HCT116 (cell line): Measurements from ENCODE around the gene ANKRD63. TPM values are rescaled to one million over a fixed set of nuclear protein-coding genes. Genes with fewer than 3 reads are reported as not detected.
A peak's percentile ranks its signal among the peaks of the same experiment; 100 is the strongest.

Experiments
- ATAC-seq: fragments of 200-7000 bp; cut with Tn5 transposase; 2 replicates; pipeline ENCODE4 v1.9.1; 2020; ENCODE audit warnings: mild to moderate bottlenecking, moderate library complexity
- BruUV-seq: library from RNA; stranded (reverse); fragments of 400-500 nt; replicated peaks from 2 replicates; lab custom pipeline; 2021; lab: Mats Ljungman, UMichigan
- CTCF ChIA-PET: fragments of 300-600 bp; sonication (Branson Sonifier 250); formaldehyde crosslinking; loops from one replicate; lab custom pipeline; 2021; ENCODE audit warnings: antibody characterized with exemption; lab: Charles Lee
- POLR2A ChIA-PET: fragments of 300-600, 350-600 bp; sonication (Branson Sonifier 250); formaldehyde crosslinking; loops from one replicate; lab custom pipeline; 2021; ENCODE audit warnings: antibody characterized with exemption; lab: Charles Lee
- RAD21 ChIA-PET, 2 experiments: fragments of 300-600 bp; sonication (Branson Sonifier 250); formaldehyde crosslinking; loops; one replicate each; lab custom pipeline; 2023; ENCODE audit warnings: low total read pairs in 2 of 2; ENCODE audit not compliant: uncharacterized antibody in 2 of 2, unreplicated experiment in 2 of 2, low non-redundant PET in 1 of 2; lab: Charles Lee
- DNase-seq: peaks from one replicate; pipeline ENCODE4 v3.0.0-alpha.2; 2010; ENCODE audit warnings: low read depth, low spot score
- H2AFZ ChIP-seq: fragments of 200-600 bp; shearing (Covaris generic), sonication (generic); 2 replicates; pipeline ENCODE4 v1.6.1; 2017; ENCODE audit warnings: low read depth, mixed run types, mixed read lengths, antibody characterized with exemption, low read length; ENCODE audit not compliant: poor library complexity, severe bottlenecking
- H3K27ac ChIP-seq: 2 replicates; pipeline ENCODE4 v1.5.1; 2012; ENCODE audit warnings: low read depth, low read length
- H3K27me3 ChIP-seq: fragments of 200-600 bp; sonication (generic); 2 replicates; pipeline ENCODE4 v1.6.1; 2016; ENCODE audit warnings: mixed run types, low read length, mixed read lengths; ENCODE audit not compliant: insufficient read depth
- H3K36me3 ChIP-seq, 2 experiments: fragments of 200-500 bp in 1 of 2; fragments of 200-600 bp in 1 of 2; sonication (Bioruptor generic) in 1 of 2; sonication (generic) in 1 of 2; 2 replicates each; pipeline versions ENCODE4 v1.5.1 to v1.6.1; 2014 to 2016; ENCODE audit warnings: low read length in 2 of 2, inconsistent platforms in 1 of 2, mixed read lengths in 1 of 2, mixed run types in 1 of 2; ENCODE audit not compliant: insufficient read depth in 2 of 2, control insufficient read depth in 1 of 2
- H3K4me1 ChIP-seq, 2 experiments: fragments of 200-600 bp in 1 of 2; sonication (generic) in 1 of 2; 2 replicates each; pipeline versions ENCODE4 v1.5.1 to v1.6.1; 2012 to 2017; ENCODE audit warnings: low read length in 2 of 2, inconsistent platforms in 1 of 2, mild to moderate bottlenecking in 1 of 2, mixed read lengths in 1 of 2, mixed run types in 1 of 2, moderate library complexity in 1 of 2; ENCODE audit not compliant: insufficient read depth in 2 of 2, control insufficient read depth in 1 of 2
- H3K4me2 ChIP-seq: fragments of 200-600 bp; sonication (generic); 2 replicates; pipeline ENCODE4 v1.6.1; 2017; ENCODE audit warnings: mixed run types, low read length, mixed read lengths
- H3K4me3 ChIP-seq, 2 experiments: fragments of 200-600 bp in 1 of 2; sonication (generic) in 1 of 2; replicated peaks in 1 of 2; 2 replicates each; pipeline ENCODE4 v1.5.1; 2011 to 2016; ENCODE audit warnings: low read length in 2 of 2, control low read depth in 1 of 2, low read depth in 1 of 2, mild to moderate bottlenecking in 1 of 2, mixed read lengths in 1 of 2, mixed run types in 1 of 2
- H3K79me2 ChIP-seq: fragments of 200-600 bp; sonication (generic); 2 replicates; pipeline ENCODE4 v1.6.1; 2017; ENCODE audit warnings: mild to moderate bottlenecking, mixed run types, low read length, moderate library complexity, mixed read lengths; ENCODE audit not compliant: insufficient read depth
- H3K9ac ChIP-seq: fragments of 200-600 bp; sonication (generic); 2 replicates; pipeline ENCODE4 v1.6.1; 2016; ENCODE audit warnings: low read length, mixed read lengths
- H3K9me2 ChIP-seq: fragments of 200-600 bp; sonication (generic), shearing (Covaris generic); 2 replicates; pipeline ENCODE4 v1.6.1; 2017; ENCODE audit warnings: mixed run types, mild to moderate bottlenecking, moderate library complexity; ENCODE audit not compliant: insufficient read depth
- H3K9me3 ChIP-seq, 2 experiments: fragments of 200-500 bp in 1 of 2; fragments of 200-600 bp in 1 of 2; sonication (Bioruptor generic) in 1 of 2; sonication (generic) in 1 of 2; 2 replicates each; pipeline ENCODE4 v1.6.1; 2014 to 2017; ENCODE audit warnings: low read length in 2 of 2, mixed read lengths in 2 of 2, inconsistent platforms in 1 of 2, low read depth in 1 of 2, mild to moderate bottlenecking in 1 of 2, mixed run types in 1 of 2, moderate library complexity in 1 of 2; ENCODE audit not compliant: control insufficient read depth in 1 of 2, insufficient read depth in 1 of 2
- H4K20me1 ChIP-seq: fragments of 200-600 bp; sonication (generic), shearing (Covaris generic); 2 replicates; pipeline ENCODE4 v1.6.1; 2017; ENCODE audit warnings: mixed run types, mild to moderate bottlenecking, moderate library complexity; ENCODE audit not compliant: insufficient read depth
- ATF3 ChIP-seq: IDR thresholded peaks from 2 replicates; pipeline ENCODE4 v1.6.1; 2012
- CBX3 ChIP-seq: IDR thresholded peaks from 2 replicates; pipeline ENCODE4 v1.6.1; 2012; ENCODE audit warnings: low read depth
- EZH2 ChIP-seq: fragments of 200-600 bp; sonication (generic); IDR thresholded peaks from 2 replicates; pipeline ENCODE4 v1.6.1; 2017; ENCODE audit warnings: antibody characterized with exemption, mixed run types
- FOSL1 ChIP-seq: IDR thresholded peaks from 2 replicates; pipeline ENCODE4 v1.6.1; 2012; ENCODE audit warnings: low read depth
- SIN3A ChIP-seq: IDR thresholded peaks from 2 replicates; pipeline ENCODE4 v1.6.1; 2012; ENCODE audit warnings: low read depth
- SP1 ChIP-seq: IDR thresholded peaks from 2 replicates; pipeline ENCODE4 v1.6.1; 2012; ENCODE audit warnings: low read depth
- ZFX ChIP-seq: fragments of 450-650 bp; IDR thresholded peaks from 2 replicates; pipeline ENCODE4 v1.6.1; 2017
- intact Hi-C: fragments of 100-400 bp; cut with micrococcal nuclease; formaldehyde crosslinking; loops from 2 replicates; pipeline ENCODE4 v1.10.0; 2022
- total RNA-seq: library from RNA; stranded (reverse); gene quantifications from one replicate; pipeline ENCODE4 v1.2.1, GENCODE V29; 2021; ENCODE audit not compliant: unreplicated experiment
- TF ChIP-seq, protein P1 (sequence below): IDR thresholded peaks from 2 replicates; pipeline ENCODE4 v1.6.1; 2012

ANKRD63 gene
- total RNA-seq, 1 experiment from 2014 or later = 0.89 TPM

DNA sequence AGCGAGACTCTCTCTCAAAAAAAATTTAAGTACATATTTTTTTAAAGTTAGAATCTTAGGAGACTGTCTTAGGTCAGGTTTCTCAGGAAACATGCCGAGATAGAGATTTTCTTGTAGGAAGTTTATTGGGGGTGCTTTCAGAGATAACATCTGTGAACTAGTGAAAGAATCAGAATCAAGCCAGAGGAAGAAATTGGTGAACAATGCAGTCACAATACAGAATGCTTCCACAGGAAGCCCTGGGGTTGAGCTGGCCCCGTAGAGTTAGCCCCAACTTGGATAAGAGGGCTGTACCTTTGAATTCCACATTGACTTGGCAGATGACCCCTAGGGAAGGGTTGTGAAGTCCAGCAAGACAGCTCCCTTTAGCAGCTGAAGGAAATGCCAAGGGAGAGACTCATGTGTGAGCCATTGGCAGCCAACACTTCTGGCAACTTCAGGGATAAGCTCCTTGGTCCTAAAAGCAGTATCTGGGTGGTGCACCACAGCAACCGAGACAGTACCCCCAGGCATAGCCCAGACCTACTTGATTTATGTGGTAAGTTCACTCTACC, 31.9 kb upstream of the ANKRD63 start:
- no peak for TF ChIP-seq SIN3A
- no peak for TF ChIP-seq ZFX
- TF ChIP-seq SP1 = no peak
- TF ChIP-seq, all 23 proteins: peak for 0

DNA sequence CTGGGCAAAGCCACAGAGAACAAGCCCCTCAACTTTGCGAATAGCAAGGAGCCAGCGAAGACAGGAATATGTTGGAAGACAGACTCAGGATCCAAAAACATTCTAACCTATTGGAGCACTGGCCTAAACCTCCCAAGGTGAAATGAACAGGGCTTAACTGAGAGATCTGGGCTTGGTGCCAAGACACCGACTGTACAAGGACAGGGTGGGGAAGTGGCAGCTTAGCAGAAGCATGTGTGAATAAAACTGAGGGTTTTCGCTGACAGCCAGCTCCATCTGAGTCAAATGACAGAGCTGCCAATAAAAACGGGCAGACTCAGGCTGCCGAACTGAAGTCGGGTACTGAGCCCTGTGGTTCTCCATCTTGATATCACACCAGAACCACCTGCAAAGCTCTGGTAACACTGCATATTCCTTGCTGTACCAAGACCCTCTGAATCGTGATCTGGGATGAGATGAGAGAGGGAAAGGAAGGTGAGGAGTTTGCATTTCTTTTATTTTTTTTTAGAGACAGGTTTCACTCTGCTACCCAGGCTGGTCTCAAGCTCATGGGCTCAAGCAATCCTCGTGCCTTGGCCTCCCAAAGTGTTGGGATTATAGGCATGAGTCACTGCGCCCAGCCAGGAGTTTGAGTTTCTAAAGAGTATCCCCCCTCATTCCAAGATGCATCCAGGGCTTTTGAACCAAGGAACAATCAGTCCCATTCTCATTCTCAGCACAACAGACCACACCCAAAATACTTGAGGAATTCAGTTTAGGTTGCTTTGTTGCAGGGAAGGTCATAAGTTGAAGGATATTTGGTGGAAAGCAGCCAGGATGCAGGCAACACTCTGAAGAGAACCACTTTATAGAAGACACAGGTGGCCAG, 30.9 kb upstream of the ANKRD63 start:
- peaks cover 7 to 13% of the 10 kb centered on the region in 2 experiments; a peak in 3 of 4 replicates for H3K4me1 ChIP-seq
- ChIA-PET RAD21 (interaction anchor here in 1 of 2 experiments (1.1 kb wide), 1 partner anchor 24 kb away, joined by 3 read pairs; no protein-coding TSS in a partner anchor), POLR2A (no interaction called here), CTCF (interaction anchor here (9.7 kb wide), 1 partner anchor 34 kb away, joined by 134 read pairs; no protein-coding TSS in a partner anchor)
- no peaks in the 10 kb centered on the region for H4K20me1 ChIP-seq
- no peaks in the 10 kb centered on the region for H3K79me2 ChIP-seq
- no peak overlapping the region for H3K9ac ChIP-seq
- H3K4me3 ChIP-seq = no peak overlapping the region
- TF ChIP-seq, protein P1, sequence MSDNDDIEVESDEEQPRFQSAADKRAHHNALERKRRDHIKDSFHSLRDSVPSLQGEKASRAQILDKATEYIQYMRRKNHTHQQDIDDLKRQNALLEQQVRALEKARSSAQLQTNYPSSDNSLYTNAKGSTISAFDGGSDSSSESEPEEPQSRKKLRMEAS = no peak
- no peak for TF ChIP-seq ATF3
- TF ChIP-seq CBX3 = no peak
- TF ChIP-seq EZH2 = no peak
- TF ChIP-seq FOSL1 = no peak
- no peak overlapping the region for H3K27ac ChIP-seq
- H3K4me2 ChIP-seq = peak overlapping the region; percentile 44
- intact Hi-C loops = loop anchor here (10.0 kb wide), 1 partner anchor 629 kb away; no protein-coding TSS in a partner anchor
- ATAC-seq (no peak), DNase-seq (no peak)
- 0 out of 2 replicates have a peak, but pooled peaks cover 6% of the 10 kb centered on the region for H3K27me3 ChIP-seq
- no peaks in the 10 kb centered on the region for H3K36me3 ChIP-seq
- H3K9me2 ChIP-seq = no peaks in the 10 kb centered on the region
- no peaks in the 10 kb centered on the region for H3K9me3 ChIP-seq
- H2AFZ ChIP-seq = peak overlapping the region; percentile 75
- no TSS peak for BruUV-seq

More for the DNA sequence above, 31.9 kb upstream of the ANKRD63 start:
- Histone ChIP-seq H3K9me2 (no peaks in the 10 kb centered on the region), H3K9ac (no peak overlapping the region), H2AFZ (no peak overlapping the region), H3K4me2 (no peak overlapping the region), H3K27ac (no peak overlapping the region), H3K4me1 (peaks cover 7 to 11% of the 10 kb centered on the region in 2 experiments; a peak in 3 of 4 replicates), H3K79me2 (no peaks in the 10 kb centered on the region), H3K36me3 (no peaks in the 10 kb centered on the region), H3K27me3 (0 out of 2 replicates have a peak, but pooled peaks cover 6% of the 10 kb centered on the region), H3K4me3 (no peak overlapping the region), H4K20me1 (no peaks in the 10 kb centered on the region), H3K9me3 (no peaks in the 10 kb centered on the region)
- no TSS peak for BruUV-seq
- intact Hi-C loops = loop anchor here (10.0 kb wide), 1 partner anchor 630 kb away; no protein-coding TSS in a partner anchor
- ChIA-PET POLR2A (no interaction called here), CTCF (interaction anchor here (9.7 kb wide), 1 partner anchor 36 kb away, joined by 134 read pairs; no protein-coding TSS in a partner anchor), RAD21 (interaction anchor here in 1 of 2 experiments (1.1 kb wide), 1 partner anchor 23 kb away, joined by 3 read pairs; no protein-coding TSS in a partner anchor)
- ATAC-seq (no peak; the same call in 1 of the 2 replicates), DNase-seq (no peak)
